Ramos (cell line): ENCODE results near the gene MEN1.

Source experiments
- in situ Hi-C: fragments of 300-500 bp; cut with MboI; formaldehyde crosslinking; loops from one replicate; pipeline ENCODE4 v1.14.3; 2022; ENCODE audit warnings: low sequenced_read_pairs; ENCODE audit not compliant: unreplicated experiment

Gene MEN1

GRCh38 chr11:64803158-64803845, 7.0 kb downstream of the MEN1 start, which contains the start of gene MAP4K2:
MAP4K2 (minus strand) TSS chr11:64803214; CDS start chr11:64803149, 65 bp downstream.
- in situ Hi-C loops, result no loop called here

- in situ Hi-C loops, result no loop called here
These were observed 7.8 kb downstream of the MEN1 start for GRCh38 chr11:64802370-64803157.

GRCh38 chr11:64801561-64802369, 8.6 kb downstream of the MEN1 start:
- in situ Hi-C loops, result no loop called here

GRCh38 chr11:64801158-64801464, 9.2 kb downstream of the MEN1 start:
- in situ Hi-C loops, result no loop called here

GRCh38 chr11:64800303-64801157, 9.8 kb downstream of the MEN1 start:
- in situ Hi-C loops, result no loop called here

- in situ Hi-C loops, result no loop called here
These were observed 10.6 kb downstream of the MEN1 start for GRCh38 chr11:64799623-64800302.

- in situ Hi-C loops, result no loop called here
These were observed 11.1 kb downstream of the MEN1 start for GRCh38 chr11:64799256-64799622.

GRCh38 chr11:64796757-64797541, 13.4 kb downstream of the MEN1 start:
- in situ Hi-C loops, result no loop called here

GRCh38 chr11:64796047-64796756, 14.1 kb downstream of the MEN1 start:
- in situ Hi-C loops, result no loop called here

GRCh38 chr11:64794526-64794925, 15.8 kb downstream of the MEN1 start:
- in situ Hi-C loops, result no loop called here

GRCh38 chr11:64793271-64794160, 16.8 kb downstream of the MEN1 start:
- in situ Hi-C loops, result no loop called here

GRCh38 chr11:64792482-64792881, 17.9 kb downstream of the MEN1 start:
- in situ Hi-C loops, result no loop called here

- in situ Hi-C loops, result no loop called here
These were observed 18.5 kb downstream of the MEN1 start for GRCh38 chr11:64791781-64792291.

GRCh38 chr11:64790205-64791095, 19.9 kb downstream of the MEN1 start:
- in situ Hi-C loops, result no loop called here

GRCh38 chr11:64789331-64790204, 20.8 kb downstream of the MEN1 start:
- in situ Hi-C loops, result no loop called here
